Neural crest cell (in vitro differentiated cells): ENCODE data around the gene SORBS1. TPM values are rescaled to one million over a fixed set of nuclear protein-coding genes. Genes with fewer than 3 reads are reported as not detected.

Experiments
- DNase-seq: peaks from one replicate; pipeline ENCODE4 v3.0.0; 2021; ENCODE audit warnings: low read depth, mixed read lengths, low spot score
- H3K27ac Mint-ChIP-seq: one replicate; pipeline ENCODE4 v1.8.0; 2021; ENCODE audit warnings: mild to moderate bottlenecking, mixed read lengths; ENCODE audit not compliant: unreplicated experiment
- H3K27me3 Mint-ChIP-seq: 2 replicates; pipeline ENCODE4 v1.8.0; 2021; ENCODE audit warnings: low read depth, mild to moderate bottlenecking, mixed read lengths
- H3K36me3 Mint-ChIP-seq: 2 replicates; pipeline ENCODE4 v1.8.0; 2021; ENCODE audit warnings: low read depth, mild to moderate bottlenecking, mixed read lengths
- H3K4me1 Mint-ChIP-seq: 2 replicates; pipeline ENCODE4 v1.8.0; 2021; ENCODE audit warnings: mixed read lengths
- H3K4me3 Mint-ChIP-seq: one replicate; pipeline ENCODE4 v1.8.0; 2021; ENCODE audit warnings: mild to moderate bottlenecking, mixed read lengths
- H3K9me3 Mint-ChIP-seq: 2 replicates; pipeline ENCODE4 v1.8.0; 2021; ENCODE audit warnings: mixed read lengths
- CTCF ChIP-seq: fragments of 200-600 bp; sonication (generic); conservative IDR thresholded peaks from 2 replicates; pipeline ENCODE4 v1.5.0; 2021; ENCODE audit warnings: antibody characterized with exemption, mild to moderate bottlenecking
- total RNA-seq: library from RNA; stranded (reverse); gene quantifications from 2 replicates; pipeline ENCODE4 v1.2.1, GENCODE V29; 2021

The SORBS1 gene
- total RNA-seq, 1 donor from 2014 or later, result 15.3 TPM

- Mint-ChIP-seq H3K36me3 (no peaks in the 10 kb centered on the region), H3K27ac (no peak overlapping the region), H3K4me1 (no peaks in the 10 kb centered on the region), H3K9me3 (no peaks in the 10 kb centered on the region), H3K4me3 (no peak overlapping the region), H3K27me3 (no peaks in the 10 kb centered on the region)
- no peak for DNase-seq
- TF ChIP-seq CTCF, result no peak
Observed at GRCh38 chr10:95331596-95332130, 229.5 kb downstream of the SORBS1 start.

GRCh38 chr10:95330966-95331453, 230.2 kb downstream of the SORBS1 start:
- no peaks in the 10 kb centered on the region for H3K27me3 Mint-ChIP-seq
- DNase-seq, result no peak
- H3K36me3 Mint-ChIP-seq, result no peaks in the 10 kb centered on the region
- H3K9me3 Mint-ChIP-seq, result no peaks in the 10 kb centered on the region
- H3K27ac Mint-ChIP-seq, result no peak overlapping the region
- H3K4me3 Mint-ChIP-seq, result no peak overlapping the region
- no peak for TF ChIP-seq CTCF
- H3K4me1 Mint-ChIP-seq, result no peaks in the 10 kb centered on the region

- no peak for TF ChIP-seq CTCF
- no peak overlapping the region for H3K4me3 Mint-ChIP-seq
- DNase-seq, result no peak
- H3K27ac Mint-ChIP-seq, result no peak overlapping the region
- no peaks in the 10 kb centered on the region for H3K4me1 Mint-ChIP-seq
- no peaks in the 10 kb centered on the region for H3K9me3 Mint-ChIP-seq
- no peaks in the 10 kb centered on the region for H3K36me3 Mint-ChIP-seq
- H3K27me3 Mint-ChIP-seq, result no peaks in the 10 kb centered on the region
Observed at GRCh38 chr10:95329296-95329695, 231.9 kb downstream of the SORBS1 start.

GRCh38 chr10:95328013-95328412, 233.2 kb downstream of the SORBS1 start:
- Mint-ChIP-seq H3K4me1 (no peaks in the 10 kb centered on the region), H3K4me3 (no peak overlapping the region), H3K27me3 (no peaks in the 10 kb centered on the region), H3K9me3 (no peaks in the 10 kb centered on the region), H3K36me3 (no peaks in the 10 kb centered on the region), H3K27ac (no peak overlapping the region)
- no peak for DNase-seq
- no peak for TF ChIP-seq CTCF

- H3K27me3 Mint-ChIP-seq, result no peaks in the 10 kb centered on the region
- TF ChIP-seq CTCF, result no peak
- H3K27ac Mint-ChIP-seq, result no peak overlapping the region
- H3K4me3 Mint-ChIP-seq, result no peak overlapping the region
- DNase-seq, result no peak
- H3K9me3 Mint-ChIP-seq, result no peaks in the 10 kb centered on the region
- no peaks in the 10 kb centered on the region for H3K36me3 Mint-ChIP-seq
- H3K4me1 Mint-ChIP-seq, result no peaks in the 10 kb centered on the region
Observed at GRCh38 chr10:95327367-95327766, 233.8 kb downstream of the SORBS1 start.

- Mint-ChIP-seq H3K9me3 (no peaks in the 10 kb centered on the region), H3K27ac (no peak overlapping the region), H3K4me1 (no peaks in the 10 kb centered on the region), H3K27me3 (no peaks in the 10 kb centered on the region), H3K4me3 (no peak overlapping the region), H3K36me3 (no peaks in the 10 kb centered on the region)
- DNase-seq, result no peak
- TF ChIP-seq CTCF, result no peak
Observed at GRCh38 chr10:95326396-95326795, 234.8 kb downstream of the SORBS1 start.
